Uterus (tissue), 4 donors: Measurements from ENCODE around the gene RCAN2. TPM values are rescaled to one million over a fixed set of nuclear protein-coding genes. Genes with fewer than 3 reads are reported as not detected.

Experiments used
- DNase-seq, 2 donors: peaks; one replicate each; pipeline ENCODE4 v3.0.0-alpha.2; 2019 to 2020
- H3K27ac ChIP-seq, 2 donors: fragments of 200-600 bp; sonication (generic); 1 replicate in 1 of 2; 2 replicates in 1 of 2; pipeline ENCODE4 v1.5.1; 2016 to 2018
- H3K27me3 ChIP-seq, 2 donors: fragments of 200-600 bp; sonication (generic); one replicate each; pipeline ENCODE4 v1.5.1; 2018 to 2019; ENCODE audit warnings: control low read depth in 1 of 2
- H3K36me3 ChIP-seq, 2 donors: fragments of 200-600 bp; sonication (generic); one replicate each; pipeline ENCODE4 v1.5.1; 2019; ENCODE audit warnings: control low read depth in 1 of 2
- H3K4me1 ChIP-seq, 2 donors: fragments of 200-600 bp; sonication (generic); one replicate each; pipeline ENCODE4 v1.5.1; 2018 to 2019; ENCODE audit warnings: control low read depth in 1 of 2
- H3K4me3 ChIP-seq, 2 donors: fragments of 200-600 bp; sonication (generic); 1 replicate in 1 of 2; 2 replicates in 1 of 2; pipeline ENCODE4 v1.5.1; 2018 to 2019; ENCODE audit warnings: mild to moderate bottlenecking in 1 of 2
- H3K9me3 ChIP-seq, 2 donors: fragments of 200-600 bp; sonication (generic); one replicate each; pipeline ENCODE4 v1.5.1; 2019; ENCODE audit warnings: control low read depth in 1 of 2
- CTCF ChIP-seq, 4 experiments: fragments of 200-600 bp in 2 of 4; fragments of 450-650 bp in 2 of 4; sonication (generic) in 2 of 4; IDR thresholded peaks; one replicate each; pipeline ENCODE4 v1.5.1; 2016 to 2019; ENCODE audit warnings: antibody characterized with exemption in 4 of 4, mild to moderate bottlenecking in 2 of 4, moderate library complexity in 1 of 4
- POLR2A ChIP-seq, 2 donors: fragments of 450-650 bp; IDR thresholded peaks; one replicate each; pipeline ENCODE4 v1.6.1; 2016; ENCODE audit warnings: antibody characterized with exemption in 2 of 2, mild to moderate bottlenecking in 1 of 2, moderate library complexity in 1 of 2
- intact Hi-C: fragments of 100-400 bp; cut with DNase I; formaldehyde crosslinking; loops from one replicate; pipeline ENCODE4 v1.15.1; 2023; ENCODE audit warnings: low total_unique reads
- total RNA-seq, 4 donors: library from RNA; depleted of rRNA in 3 of 4; stranded (reverse); fragments of >200 nt in 3 of 4; gene quantifications; one replicate each; pipeline versions ENCODE4 v1.1.0 to v1.2.4, GENCODE V29; 2014 to 2023
- donor health status: DM: yes; HTN: yes; CAD: no.

The RCAN2 gene
- total RNA-seq, 4 donors from 2014 or later, result 3.0 to 36.4 (median 16.3) TPM

GRCh38 chr6:46400898-46401297, 90.4 kb downstream of the RCAN2 start:
- H3K9me3 ChIP-seq, result no peaks in the 10 kb centered on the region
- no peaks in the 10 kb centered on the region for H3K36me3 ChIP-seq
- no peak for DNase-seq
- H3K4me1 ChIP-seq, result no peaks in the 10 kb centered on the region
- TF ChIP-seq POLR2A (IDR thresholded peaks at IDR 0.05), result no peak
- no peak for TF ChIP-seq CTCF (IDR thresholded peaks at IDR 0.05)
- H3K4me3 ChIP-seq, result no peak overlapping the region
- intact Hi-C loops, result no loop called here
- no peak overlapping the region for H3K27ac ChIP-seq
- no peaks in the 10 kb centered on the region for H3K27me3 ChIP-seq

- Histone ChIP-seq H3K4me3 (no peak overlapping the region), H3K36me3 (no peaks in the 10 kb centered on the region), H3K27me3 (no peaks in the 10 kb centered on the region), H3K27ac (no peak overlapping the region), H3K4me1 (no peaks in the 10 kb centered on the region), H3K9me3 (no peaks in the 10 kb centered on the region)
- intact Hi-C loops, result no loop called here
- no peak for DNase-seq
- no peak for TF ChIP-seq CTCF (IDR thresholded peaks at IDR 0.05)
- no peak for TF ChIP-seq POLR2A (IDR thresholded peaks at IDR 0.05)
These were observed 95.7 kb downstream of the RCAN2 start for GRCh38 chr6:46395530-46395929.

GRCh38 chr6:46393940-46394337, 97.3 kb downstream of the RCAN2 start:
- Histone ChIP-seq H3K4me1 (no peaks in the 10 kb centered on the region), H3K27me3 (no peaks in the 10 kb centered on the region), H3K4me3 (no peak overlapping the region), H3K27ac (no peak overlapping the region), H3K9me3 (no peaks in the 10 kb centered on the region), H3K36me3 (no peaks in the 10 kb centered on the region)
- TF ChIP-seq POLR2A (IDR thresholded peaks at IDR 0.05) (no peak), CTCF (IDR thresholded peaks at IDR 0.05) (no peak)
- intact Hi-C loops, result no loop called here
- DNase-seq, result no peak

GRCh38 chr6:46393161-46393939, 97.9 kb downstream of the RCAN2 start:
- H3K9me3 ChIP-seq, result no peaks in the 10 kb centered on the region
- H3K4me1 ChIP-seq, result no peaks in the 10 kb centered on the region
- intact Hi-C loops, result no loop called here
- no peak overlapping the region for H3K4me3 ChIP-seq
- TF ChIP-seq CTCF (IDR thresholded peaks at IDR 0.05), result no peak
- TF ChIP-seq POLR2A (IDR thresholded peaks at IDR 0.05), result no peak
- no peak for DNase-seq
- H3K27ac ChIP-seq, result no peak overlapping the region
- H3K27me3 ChIP-seq, result no peaks in the 10 kb centered on the region
- no peaks in the 10 kb centered on the region for H3K36me3 ChIP-seq

GRCh38 chr6:46392294-46392693, 99.0 kb downstream of the RCAN2 start:
- TF ChIP-seq POLR2A (IDR thresholded peaks at IDR 0.05) (no peak), CTCF (IDR thresholded peaks at IDR 0.05) (no peak)
- DNase-seq, result no peak
- H3K4me3 ChIP-seq, result no peak overlapping the region
- no peaks in the 10 kb centered on the region for H3K27me3 ChIP-seq
- no peaks in the 10 kb centered on the region for H3K9me3 ChIP-seq
- no peaks in the 10 kb centered on the region for H3K4me1 ChIP-seq
- H3K27ac ChIP-seq, result no peak overlapping the region
- intact Hi-C loops, result no loop called here
- no peaks in the 10 kb centered on the region for H3K36me3 ChIP-seq
